Eye (tissue), 1 donor: ENCODE measurements around the gene PROM1.

Source experiments
- DNase-seq: peaks from one replicate; pipeline ENCODE4 v3.0.0-alpha.2; 2015

PROM1 gene

DNA sequence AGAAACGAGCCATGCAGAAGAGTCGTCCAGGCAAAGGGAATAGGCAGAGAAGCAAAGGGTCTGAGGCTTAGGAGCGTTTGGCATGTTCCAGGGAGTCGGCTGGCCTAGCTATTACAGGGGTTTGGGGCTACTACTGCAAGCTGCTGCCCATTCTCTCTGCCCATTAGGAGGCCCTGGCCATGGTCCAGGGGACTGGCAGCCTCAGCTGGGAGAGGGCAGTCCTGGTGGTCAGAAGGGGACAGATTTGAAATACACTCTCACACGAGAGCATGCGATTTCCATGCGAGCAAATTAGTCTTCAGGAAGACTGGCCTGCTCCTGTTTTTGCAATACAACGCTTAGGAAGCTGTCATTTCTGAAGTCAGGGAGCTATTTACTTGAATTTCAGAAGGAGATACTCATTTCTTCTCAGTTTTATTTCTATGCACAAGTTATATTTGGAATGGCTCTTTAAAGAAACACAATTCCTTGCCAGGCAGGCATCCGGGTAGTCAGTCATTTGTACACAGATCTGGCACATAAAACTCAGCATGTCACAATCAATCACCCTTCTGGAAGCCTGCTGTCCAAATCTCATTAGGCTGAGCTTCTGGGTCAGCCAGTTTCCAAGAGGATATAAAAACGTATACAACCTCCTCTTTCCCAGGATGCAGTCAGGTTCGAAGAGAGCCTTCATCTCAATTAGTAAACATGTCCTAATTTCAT lies 27.0 kb downstream of the PROM1 start:
- peak; percentile 86 for DNase-seq

DNA sequence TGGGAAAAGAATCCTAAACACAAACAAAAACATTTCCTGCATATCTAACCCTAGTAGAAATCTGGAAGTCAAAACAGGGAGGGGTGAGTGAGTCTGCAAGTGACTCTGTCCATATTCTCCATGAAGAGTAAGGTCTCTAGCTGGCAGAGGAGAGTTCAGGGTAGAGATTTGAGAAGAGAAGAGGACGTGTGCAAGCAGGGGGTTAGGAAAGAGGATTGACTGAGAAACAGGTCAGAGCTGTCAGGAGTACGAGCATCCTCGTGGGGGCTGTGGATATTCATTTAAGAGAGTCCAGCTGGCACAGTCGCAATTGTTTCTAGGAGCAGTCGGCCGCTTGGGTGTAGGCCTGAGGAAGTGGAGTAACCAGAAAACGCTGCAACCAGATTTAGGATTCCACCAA lies 27.9 kb downstream of the PROM1 start:
- peak; percentile 52 for DNase-seq

DNA sequence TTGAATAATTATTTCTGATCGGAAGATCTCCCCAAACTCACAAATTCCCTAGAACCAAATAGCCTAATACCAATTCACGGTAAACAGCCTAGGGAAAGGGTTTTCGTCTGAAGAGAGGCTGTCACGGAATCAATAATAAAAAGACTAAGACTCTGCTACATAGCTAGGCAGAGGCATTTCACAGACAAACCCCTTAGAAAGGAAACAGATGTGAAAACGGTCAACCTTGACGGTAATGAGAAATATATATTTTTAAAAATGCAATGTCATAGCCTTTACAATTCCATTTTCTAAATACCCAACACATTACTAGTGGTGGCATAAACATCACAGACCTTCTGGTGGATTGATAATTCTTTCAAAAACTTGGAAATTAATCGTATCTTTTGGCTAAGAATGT lies 28.4 kb downstream of the PROM1 start:
- no peak for DNase-seq

DNA sequence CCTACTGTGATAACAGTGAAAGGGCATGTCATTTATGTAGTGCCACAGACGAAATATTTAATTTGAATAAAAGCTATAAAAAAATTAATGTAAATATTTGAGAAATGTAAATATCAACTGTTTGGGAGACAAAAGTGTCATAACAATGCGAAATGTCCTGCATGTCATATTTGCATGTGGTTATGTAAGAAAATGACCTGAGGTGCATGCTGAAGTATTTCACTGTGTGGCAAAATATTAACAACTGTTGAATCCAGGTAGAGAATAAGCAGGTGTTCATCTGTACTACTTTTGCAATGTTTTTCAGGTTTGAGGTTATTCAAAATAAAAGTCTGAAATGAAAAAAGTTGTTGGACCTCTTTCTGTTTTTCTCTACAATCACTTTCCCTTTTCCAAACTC lies 30.9 kb downstream of the PROM1 start:
- no peak for DNase-seq

DNA sequence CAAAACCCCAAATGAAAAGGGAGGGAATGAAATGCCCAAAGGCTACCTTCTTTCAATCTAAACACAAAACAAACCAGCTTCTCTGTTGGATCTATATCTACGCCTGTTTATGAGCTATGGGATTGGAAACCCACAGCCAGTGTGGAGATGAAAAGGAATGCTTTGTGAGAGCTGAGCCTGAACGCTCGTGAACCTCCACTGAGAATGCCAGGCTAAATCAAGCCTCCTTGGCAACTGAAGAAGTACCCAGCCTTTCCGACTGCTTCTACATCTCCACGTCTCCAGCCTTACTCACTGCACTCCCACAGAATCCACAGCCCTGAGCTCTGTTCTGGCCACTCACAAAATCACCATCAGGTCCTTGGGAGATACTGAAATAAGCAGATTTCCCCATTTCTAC lies 31.8 kb downstream of the PROM1 start:
- no peak for DNase-seq

DNA sequence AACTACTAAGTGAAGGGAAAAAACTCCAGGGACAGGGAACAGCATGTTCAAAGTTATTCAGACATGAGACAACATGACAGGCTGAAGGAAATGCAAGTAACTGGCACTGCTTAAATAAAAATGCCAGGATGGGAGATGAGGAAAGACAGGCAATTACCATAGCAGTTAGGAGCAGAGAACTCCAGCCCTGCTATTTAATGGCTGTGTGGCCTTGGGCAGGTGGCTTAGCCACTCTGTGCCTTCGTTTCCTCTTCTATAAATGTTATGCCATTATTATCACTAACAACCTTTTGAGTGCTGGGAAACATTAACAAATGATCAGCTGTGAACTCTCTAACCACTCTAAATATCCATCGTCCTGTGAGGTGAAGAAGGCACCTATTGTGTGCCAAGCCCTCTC lies 32.7 kb downstream of the PROM1 start:
- no peak for DNase-seq

DNA sequence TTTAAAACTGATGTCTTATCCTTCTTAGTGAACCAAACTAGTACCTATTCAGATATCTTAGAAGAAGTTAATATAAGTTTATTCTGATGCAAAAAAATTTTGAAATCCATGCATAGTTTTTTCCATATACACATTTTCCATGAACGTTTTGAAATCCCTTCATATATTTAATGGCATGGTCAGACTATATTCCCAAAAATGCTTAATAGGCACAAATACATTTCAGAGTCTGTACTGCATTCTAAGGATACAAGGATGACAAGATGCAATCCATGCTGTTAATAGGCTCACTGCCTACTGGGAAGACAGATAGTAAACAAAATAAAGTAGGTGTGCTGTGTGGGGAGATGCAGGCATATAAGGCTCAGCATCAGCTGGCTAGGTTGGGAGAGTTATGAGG lies 33.2 kb downstream of the PROM1 start:
- DNase-seq, result no peak

DNA sequence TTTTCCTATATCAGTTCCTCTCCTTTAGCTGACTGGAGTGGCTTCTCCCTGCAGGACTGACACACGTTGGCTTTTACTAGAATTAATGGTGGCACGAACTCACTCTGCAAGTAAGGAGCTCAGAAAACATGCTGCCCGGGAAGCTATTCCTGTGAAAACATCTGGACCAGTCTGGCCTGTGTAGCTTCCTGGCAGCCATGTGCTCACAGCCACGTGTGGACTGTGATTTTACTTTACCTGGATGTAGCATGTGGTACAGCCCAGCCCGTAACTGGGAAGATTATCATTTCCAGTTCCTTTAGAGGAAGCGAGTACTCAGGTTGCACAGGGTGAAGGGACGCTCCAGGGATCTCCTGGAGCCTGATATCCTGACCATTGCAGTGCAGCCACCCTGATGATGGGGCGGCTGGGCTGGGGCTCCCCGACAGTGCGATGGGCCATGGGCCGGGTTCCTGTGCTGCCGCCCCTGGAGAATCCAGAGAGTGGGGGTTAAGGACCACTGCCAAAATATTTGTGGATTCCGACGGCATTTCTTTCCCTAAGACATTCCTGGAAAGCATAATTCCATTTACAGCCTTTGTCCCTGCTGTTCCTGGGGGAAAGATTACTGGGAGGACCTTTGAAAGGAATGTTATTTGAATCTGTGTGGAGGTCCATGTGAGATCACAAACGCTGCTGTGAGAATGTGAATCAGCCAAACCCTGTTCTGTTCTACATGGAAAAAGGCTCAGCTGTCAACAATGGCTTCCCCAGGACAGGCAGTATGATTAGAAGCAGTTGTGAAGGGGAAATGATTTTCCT lies 35.0 kb downstream of the PROM1 start:
- DNase-seq, result no peak

DNA sequence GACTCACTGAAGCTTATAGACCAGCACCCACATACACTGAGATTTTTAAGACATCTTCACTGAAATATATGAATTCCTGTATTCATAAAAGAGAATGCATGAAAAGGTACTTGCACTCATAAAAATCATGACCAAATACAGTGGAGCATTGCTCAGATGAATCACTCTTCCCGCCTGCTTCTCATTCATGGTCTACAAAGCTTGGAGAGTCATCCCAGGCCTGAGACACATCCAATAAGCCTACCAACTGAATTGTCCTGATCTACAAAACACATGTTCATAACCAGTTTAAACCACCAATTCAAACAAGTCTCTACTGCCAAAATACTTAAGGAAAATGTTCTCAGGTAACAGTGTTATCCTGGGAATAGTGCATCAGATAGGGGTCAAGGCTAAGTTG lies 38.1 kb downstream of the PROM1 start:
- no peak for DNase-seq

DNA sequence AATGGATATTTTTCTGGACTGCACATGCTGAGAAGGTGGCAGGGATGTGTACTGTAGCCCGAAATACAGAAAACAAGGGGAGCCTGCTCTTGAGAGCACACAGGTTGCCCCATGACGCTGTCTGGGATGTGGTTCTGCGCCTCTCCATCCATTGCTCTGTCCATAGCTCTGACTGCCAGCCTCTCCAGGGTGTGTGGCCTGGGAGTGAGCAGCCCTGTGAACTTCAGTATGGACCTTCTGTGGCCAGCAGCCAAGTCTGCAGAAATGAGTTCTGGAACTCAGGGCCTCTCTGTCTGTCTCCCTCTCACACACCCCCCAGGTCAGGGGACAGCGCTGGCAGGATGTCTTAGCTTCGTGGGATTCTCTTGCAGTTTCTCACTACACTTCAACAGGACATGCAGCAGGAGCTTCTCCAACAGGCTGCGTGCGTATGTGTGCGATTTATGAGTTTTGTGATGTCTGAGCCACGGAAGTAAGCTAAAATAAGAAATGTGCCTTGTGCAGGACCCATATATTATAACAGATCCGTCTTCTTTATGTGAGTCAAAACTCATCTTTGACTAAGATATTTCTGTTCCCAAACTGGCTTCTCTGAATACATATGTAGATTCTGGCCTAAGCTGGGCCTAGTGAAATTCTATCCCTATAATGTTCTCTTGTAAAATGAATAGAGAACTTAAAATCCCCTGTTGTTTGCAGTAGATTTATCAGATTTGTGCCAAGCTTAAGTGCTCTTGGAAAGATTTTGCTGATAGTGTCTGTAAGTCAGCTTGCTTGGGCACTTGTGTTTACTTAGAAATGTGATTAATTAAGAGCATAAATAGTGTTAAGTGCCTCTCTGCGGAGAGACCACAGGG lies 40.0 kb downstream of the PROM1 start:
- no peak for DNase-seq

DNA sequence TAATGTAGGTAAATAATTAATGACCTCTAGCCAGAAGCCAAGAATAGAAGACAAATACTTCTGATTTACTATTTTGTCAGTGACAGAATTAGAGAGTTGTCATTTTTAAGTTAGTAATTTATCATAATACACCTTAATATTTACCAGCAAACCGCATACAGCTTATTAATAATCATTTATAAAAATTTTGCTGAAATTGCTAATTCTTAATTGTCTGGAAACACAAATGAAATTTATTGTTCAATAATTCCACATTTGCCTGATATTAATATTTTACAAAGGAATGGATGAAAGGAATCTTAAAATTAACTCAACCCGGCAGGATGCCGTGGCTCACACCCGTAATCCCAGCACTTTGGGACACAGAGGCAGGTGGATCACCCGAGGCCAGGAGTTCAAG lies 44.7 kb downstream of the PROM1 start:
- DNase-seq, result no peak

DNA sequence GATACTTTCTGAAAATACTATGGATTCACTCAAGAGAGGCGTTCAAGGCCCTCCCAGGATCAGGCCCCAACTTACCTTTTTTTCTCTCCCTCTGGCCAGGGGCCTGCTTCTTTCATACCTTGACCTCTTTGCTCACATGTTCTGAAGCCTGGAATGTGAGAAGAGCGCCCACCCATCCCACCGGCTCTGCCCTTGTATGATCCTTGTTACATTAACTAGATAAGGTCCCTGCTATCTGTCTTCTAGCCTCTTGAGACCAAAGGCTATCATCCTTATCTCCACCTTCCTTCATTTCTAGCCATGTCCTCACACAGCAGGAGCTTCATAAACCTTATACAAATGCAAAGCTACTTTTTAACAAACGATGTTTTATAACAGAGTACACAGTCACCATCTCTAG lies 45.9 kb downstream of the PROM1 start:
- DNase-seq, result no peak

DNA sequence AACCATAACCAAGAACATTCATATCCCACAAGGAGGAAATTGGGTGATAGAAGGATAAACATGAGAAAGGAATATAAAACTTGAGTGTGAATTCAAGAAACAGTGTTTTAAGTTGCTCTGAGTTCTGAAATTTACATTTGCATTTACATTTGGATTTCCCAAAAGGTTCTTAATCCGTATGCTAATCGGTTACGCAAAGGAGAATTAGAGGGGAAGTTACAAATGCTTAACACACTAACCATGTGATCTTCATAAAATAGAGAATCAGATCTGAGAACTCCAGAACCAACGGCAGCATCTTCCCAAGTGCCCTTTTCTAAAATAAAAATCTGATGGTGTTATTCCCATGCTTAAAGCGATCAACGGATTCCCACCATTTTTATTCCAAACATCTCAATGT lies 48.0 kb downstream of the PROM1 start:
- DNase-seq, result no peak

DNA sequence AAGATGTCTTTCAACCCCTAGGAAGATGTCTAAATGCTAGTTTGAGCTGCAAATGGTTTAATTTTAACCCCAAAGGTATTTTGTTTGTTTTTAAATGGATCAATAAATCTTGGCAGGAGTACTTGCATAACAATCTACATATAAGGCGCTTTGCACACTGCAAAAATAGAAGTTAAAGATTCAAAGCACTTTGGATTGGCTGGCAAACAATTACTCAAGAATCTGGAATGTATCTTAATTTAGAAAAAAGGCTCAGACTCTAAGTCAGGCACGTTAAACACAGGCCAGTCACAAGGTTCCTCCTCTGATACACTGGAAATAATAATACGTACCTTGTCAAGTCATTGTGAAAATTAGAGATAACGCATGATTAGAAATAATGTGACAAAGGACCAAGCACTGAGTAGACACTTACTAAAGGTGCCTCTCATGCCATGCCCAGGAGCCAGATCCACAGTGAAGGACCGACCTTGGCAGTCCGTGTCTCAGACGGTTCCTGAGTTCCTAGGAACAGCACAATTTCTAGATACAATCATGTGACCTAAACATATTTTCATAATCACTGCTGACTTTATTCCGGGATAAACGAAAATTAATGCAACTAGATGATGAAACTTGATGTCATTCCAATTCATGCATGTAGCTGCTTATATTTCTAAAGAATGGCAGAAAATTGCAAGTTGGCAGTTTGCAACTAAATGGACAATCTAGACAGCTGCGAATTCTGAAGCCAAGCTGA lies 49.6 kb downstream of the PROM1 start:
- no peak for DNase-seq

DNA sequence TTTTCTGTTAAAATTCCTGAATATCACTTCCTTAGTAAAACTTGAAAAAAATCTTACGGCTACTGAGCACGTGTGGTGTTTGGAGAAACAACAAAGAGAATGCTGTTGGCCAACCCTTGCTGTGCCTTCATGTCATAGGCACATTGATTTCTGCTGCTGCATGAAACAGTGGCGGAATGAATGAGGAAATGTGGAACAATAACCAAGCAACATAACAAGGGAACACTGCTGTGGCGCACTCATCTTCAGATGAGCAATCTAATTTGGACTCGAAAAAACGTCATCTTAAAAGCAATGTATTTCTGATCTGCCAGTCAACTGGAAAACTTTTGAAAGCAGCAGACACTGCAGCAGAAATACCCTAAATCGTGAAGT lies 51.4 kb downstream of the PROM1 start:
- peak; percentile 41 for DNase-seq

DNA sequence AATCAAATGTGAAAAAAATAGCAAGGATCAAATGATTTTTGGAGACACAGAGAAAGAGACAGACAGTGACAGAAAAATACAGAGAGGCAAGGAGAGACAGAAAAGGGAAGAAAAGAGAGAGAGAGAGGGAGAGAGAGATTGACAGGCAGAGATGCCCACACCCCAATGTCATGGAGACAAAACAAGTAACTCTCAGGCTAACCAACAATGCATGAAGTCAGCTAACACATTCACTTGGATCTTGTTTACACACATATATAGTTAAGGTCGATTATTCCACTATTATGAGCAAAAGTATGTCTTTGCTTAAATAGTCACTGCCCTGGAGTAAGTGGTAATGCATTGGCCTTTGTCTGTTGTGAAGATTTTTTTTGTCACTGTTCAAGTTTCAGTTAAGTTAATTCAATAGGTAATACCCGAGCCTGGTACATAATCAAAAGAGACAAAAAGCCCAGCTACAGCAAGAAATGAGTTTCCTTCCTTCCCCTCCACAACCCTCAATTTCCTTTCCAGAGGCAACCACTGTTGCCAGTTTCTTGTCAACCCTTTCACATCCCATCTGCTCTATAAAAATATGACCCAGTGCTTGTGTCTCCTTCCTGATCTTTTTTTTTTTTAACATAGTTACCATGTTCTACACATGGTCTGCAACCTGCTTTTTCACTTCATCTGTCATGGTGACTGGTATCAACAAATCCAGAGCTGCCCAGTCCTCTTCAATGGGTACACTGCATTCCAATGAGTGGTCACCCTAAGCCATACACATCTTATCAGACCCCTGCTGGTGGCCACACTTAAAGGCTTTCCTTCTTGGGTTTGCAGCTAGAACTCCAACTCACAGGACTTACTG lies 52.1 kb downstream of the PROM1 start:
- no peak for DNase-seq

DNA sequence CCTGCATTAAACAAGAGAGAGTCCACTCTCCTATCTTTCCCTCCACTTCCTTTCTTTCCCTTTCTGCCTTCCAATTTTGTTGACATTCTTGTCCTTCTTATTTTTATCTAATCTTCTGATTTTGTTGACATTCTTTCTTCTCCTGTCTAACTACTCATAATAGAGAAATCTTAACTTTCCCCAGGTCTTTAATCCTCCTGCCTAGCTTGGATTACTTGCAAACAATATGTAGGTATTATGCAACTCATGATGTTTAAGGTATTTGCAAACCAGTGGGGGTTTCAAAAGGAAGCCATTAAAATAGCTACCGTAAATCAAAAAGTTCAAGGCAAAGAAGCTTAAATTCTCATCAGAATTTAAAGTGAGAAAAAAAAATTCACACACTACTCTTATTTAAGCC lies 53.9 kb downstream of the PROM1 start:
- DNase-seq, result no peak

DNA sequence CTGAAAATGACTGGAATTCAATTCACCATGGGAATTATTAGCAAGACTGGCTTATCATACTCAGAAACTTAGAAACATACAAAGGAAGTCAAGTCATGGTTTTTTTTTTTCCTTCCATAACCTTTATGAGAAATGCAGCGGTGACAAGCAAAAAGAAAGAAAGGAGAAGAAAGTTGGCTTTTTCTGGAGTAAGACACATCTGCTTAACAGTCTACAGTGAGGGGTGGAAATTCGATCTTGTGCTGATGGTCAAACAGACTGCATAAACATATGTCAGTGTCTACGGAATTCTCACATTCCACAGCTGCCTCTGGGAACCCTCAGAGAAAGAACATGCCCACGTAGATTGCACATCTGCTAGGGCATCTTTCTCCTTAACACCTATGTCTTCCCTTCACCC lies 54.6 kb downstream of the PROM1 start:
- DNase-seq, result peak; percentile 33

DNA sequence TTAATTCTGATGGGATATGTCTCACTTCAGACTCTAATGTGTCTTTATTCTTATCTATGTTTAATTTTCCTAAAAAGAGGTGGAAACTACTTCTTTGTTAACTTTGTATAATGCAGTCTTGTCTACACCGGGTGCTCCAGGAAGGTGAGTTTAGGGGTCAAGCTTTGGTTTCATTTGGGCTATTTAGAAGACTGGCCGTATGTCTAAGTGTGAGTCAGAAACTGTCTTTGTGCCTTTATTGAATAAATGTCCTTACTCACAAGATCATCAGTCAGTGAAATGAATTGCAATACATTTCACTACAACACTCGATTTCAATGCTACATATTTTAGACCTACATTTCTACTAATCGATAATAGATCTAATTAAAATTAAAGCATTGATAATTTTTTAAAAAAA lies 56.2 kb downstream of the PROM1 start:
- DNase-seq, result no peak

DNA sequence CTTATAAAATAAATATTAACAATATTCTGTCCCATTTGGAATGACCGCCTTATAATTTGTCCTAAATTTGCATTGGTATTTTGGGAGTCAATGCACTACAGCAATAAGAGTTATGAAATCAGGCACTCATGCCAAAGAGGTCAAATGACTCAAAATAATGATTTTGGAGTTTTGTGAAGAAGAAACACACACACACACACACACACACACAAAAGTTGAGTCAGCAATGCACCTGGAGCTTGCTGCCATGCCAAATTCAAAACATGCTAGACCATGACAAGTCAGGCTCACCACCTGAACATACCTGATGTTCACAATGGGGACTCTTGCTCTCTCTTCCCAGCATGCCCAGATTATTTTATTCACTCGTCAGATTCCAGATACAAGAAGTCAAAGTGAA lies 56.7 kb downstream of the PROM1 start:
- no peak for DNase-seq

DNA sequence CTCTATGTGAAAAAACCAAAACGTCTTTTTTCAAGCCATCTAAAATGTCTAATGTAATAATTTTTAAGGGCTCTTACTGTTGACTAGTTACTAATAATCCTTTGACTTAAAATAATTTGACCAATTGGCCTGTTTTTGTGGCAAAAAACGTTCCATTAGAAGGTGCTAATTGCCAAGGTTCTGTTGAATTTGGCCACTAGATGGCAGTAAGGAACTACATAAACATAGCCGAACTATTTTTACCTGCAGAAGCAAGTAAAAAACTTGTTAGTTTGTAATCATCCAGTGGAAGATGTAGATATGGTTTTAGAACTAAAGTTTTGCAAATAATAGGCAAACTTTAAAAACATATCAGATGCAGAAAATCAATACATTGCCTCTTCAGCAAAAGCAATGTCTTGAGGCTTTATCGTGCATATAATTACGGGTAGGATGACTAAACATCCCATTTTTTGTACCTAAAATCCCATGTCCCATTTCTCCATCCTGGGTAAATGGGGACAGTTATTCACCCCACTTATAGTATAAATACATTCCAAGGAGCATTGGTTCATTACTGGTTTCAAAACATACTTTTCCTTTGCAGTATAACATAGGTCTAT lies 57.6 kb downstream of the PROM1 start:
- DNase-seq, result peak; percentile 84

DNA sequence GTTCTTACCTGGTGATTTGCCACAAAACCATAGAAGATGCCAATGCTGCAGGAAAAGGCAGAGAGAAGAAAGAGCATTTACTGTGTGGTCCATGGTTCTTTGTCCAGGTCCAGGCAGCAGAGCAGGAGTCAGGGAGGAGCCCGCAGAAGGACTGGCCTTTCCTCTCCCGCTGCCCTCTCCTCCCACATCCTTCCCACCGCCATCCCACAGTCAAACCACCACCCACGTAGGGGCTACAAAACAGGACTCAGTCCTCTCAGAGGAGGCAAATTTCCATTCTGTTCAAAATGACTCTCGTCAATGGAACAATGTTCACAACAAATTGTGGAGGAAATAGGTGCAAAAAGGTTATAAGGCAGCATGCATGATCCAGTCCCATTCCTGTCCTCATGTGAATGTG lies 58.6 kb downstream of the PROM1 start:
- DNase-seq, result no peak
